ENCODE data around the gene DEF6.

Gene DEF6

GRCh38 chr6:35297601-35298481 is at the start of gene DEF6:
TSS of gene DEF6 (plus strand) at chr6:35297818. CDS start at chr6:35297857, 39 bp downstream.
- no peak for FAIRE-seq

DNA sequence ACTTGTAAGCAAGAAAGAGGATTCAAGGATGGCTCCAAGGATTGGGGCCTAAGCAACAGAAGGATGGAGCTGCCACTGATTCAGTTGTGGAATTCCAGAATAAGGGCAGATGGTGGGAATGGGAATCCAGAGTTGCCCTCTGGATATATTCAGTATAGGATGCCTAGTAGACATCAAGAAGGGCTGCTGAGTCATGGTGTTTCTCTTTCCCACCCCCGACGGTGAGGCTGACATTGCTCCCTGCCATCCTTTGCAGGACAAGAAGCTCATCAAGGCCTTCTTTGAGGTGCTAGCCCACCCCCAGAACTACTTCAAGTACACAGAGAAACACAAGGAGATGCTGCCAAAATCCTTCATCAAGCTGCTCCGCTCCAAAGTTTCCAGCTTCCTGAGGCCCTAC is 49.3 kb upstream of the DEF6 start:
- FAIRE-seq = no peak

DNA sequence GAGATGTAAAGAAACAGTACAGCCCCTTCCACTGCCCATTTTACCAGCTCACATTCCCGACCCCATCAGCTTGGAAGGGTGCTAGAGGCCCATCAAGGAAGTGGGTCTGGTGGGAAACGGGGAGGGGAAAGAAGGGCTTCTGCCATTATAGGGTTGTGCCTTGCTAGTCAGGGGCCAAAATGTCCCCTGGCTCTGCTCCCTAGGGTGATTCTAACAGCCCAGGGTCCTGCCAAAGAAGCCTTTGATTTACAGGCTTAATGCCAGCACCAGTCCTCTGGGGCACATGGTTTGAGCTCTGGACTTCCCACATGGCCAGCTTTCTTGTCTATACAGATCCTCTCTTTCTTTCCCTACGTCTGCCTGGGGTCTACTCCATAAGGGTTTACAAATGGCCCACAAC is 48.7 kb upstream of the DEF6 start:
- no peak for FAIRE-seq

- FAIRE-seq = no peak
These were observed 45.7 kb upstream of the DEF6 start for GRCh38 chr6:35251949-35252348.

- FAIRE-seq = no peak
These were observed 44.4 kb upstream of the DEF6 start for GRCh38 chr6:35253249-35253648.

GRCh38 chr6:35258336-35258735 is 39.3 kb upstream of the DEF6 start:
- no peak for FAIRE-seq

DNA sequence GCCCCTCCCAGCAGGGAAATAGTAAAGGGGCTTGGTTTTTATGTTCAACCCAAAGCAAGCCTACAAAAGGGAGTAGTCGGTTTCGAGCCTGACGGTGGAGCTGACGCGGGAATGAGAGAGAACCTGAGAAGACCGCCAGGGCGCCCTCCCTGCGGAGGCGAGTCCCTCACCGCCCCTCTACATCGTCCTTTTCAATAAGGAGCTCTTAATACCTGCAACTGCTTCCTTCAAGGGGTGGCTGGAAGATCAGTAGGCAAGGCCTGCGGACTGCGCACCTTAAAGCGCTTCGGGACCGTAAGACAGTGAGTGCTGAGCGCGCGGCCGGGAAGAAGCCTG is 38.8 kb upstream of the DEF6 start:
- FAIRE-seq = no peak

DNA sequence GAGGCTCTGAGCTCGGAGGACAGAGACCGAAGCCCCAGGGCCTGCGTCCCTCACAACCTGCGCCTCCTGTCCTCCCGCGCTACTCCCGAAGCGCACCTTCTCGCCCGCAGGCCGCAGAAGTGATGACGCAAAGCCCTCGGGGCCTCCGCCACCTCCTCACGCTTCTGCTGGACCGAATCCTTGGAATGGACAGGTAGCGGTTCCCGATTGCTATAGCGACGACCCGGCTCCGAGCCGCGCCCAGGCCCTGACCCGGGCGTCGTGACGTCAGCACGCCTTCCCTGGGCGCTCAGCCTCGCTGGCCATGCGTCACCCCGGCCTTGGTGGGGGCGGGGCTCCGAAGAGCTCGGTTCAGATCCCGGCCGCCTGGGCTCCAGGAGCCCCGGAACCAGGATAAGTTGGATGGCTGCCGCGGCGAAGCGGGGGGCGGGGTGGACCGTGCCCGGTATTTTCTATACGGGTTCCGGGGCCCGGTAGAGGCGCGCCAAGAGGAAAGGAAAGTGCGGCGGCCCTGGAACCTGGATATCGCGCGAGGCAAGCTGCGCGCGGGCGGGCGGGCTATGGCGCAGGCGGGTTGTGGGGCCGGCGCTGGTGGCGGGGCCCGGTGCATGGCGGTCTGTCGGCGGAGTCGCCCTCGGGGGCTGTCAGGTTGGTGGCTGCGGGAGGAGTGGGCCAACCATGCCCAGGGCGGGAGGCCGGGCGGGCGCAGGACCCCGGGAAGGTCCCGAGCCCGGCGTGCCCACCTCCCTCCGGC is 38.2 kb upstream of the DEF6 start, which contains the start of gene ZNF76:
Gene ZNF76 (plus strand): TSS at position 542 of the 754 bp plus-strand sequence. CDS start 21,417 bp downstream, outside the sequence.
- FAIRE-seq = peak; percentile 38

DNA sequence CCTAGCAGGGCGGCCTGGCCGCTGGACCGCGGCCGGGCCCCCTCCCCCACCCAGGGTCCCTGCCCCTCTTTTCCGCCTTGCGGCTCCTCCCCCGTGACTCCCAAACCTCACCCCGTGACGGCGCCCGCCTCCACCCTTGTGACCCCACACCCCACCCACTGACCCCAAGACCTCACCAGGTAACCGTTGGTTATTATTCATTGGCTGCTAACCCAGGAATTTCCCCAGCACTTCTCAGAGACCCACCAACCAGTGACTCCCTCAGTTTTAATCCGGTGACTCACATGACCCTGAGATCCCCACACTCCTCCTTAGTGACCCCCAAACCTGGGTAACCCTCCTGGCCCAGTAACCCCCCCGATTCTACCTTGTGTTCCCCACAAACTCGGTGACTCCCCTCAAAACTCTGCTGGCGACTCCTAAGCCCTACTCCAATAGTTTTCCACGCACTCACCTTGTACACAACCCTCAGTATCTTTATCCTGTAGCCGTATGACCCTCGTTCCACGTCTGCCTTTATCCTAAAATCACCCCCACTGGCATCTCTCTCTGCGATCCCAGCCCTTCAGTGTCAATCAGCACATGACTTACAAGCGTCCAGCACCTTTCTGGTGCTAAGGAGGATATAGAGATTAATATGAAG is 37.5 kb upstream of the DEF6 start:
- no peak for FAIRE-seq

DNA sequence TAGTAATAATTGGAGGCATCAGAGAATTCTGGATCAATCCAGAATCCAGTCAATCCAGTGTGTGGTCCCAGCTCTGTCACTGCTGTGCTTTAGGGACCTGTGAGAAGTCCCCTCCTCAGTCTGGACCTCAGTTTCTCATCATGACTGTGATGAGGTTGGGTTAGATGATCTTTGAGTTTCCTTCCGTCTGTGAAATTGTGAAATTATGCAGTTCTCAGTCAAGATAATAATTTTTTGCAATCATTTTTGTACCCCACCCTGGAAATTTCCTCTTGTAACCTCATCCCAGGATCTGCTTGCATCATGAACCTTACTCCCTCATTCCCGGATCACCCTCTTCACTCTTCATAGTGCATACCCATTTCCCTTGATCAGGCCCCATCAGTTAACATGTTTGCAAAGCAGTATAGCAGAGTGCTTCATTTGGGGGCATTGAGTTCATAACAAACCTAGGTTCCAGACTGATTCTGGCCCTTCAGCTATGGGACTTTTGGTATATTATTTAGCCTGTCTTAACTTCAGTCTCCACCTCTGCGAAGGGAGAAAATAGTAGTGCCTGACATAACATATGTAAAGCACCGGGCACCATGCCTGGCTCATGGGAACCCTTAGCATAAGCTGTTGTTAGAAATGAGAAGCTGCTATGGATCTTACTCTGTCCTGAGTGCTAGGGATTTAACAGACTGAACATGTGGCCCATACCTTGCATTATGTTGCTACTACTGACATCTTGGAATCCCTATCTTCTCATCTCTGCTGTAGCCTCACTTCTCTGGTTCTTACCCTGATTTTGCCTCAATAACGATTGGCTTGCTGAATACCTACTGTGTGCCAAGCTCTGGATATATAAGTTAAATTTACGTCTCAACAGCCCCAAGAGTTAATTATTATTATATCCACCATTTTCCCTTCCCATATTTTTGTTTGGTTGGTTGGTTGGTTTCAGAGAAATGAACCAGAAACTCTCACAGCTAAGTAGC is 36.7 kb upstream of the DEF6 start:
- FAIRE-seq = no peak

- FAIRE-seq = no peak
These were observed 35.0 kb upstream of the DEF6 start for GRCh38 chr6:35262596-35262995.

DNA sequence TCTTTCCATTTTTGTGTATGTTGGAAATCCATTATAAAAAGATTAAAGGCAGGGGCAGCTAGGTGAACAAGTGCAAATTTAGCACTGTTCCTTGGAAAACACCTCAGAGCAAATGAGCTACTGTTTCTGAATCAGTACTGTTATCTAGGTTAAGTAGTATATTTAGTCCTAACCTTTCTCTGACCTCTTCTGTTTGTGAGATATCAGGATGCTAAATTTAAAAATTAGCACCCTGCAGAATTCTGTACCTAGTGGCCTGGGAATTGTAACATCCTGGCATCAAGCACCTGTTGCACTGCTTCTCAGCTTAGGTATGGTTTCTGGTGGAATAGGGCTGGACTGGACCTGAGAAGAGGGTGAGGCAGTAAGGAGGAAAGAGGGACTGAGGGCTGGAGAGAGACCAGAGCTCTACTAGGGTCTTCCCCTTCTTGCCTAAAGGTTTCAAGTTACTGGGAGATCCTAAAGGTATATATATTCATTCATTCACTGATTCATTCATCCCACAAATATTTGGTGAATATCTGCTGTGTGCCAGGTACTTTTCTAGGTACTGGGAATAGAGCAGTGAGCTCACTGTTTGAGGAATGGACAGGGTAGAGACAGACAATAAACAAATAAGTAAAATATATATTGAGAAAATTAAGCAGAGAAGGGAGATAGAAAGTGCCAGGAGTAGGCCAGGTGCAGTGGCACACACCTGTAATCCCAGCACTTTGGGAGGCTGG is 32.9 kb upstream of the DEF6 start:
- FAIRE-seq = no peak

DNA sequence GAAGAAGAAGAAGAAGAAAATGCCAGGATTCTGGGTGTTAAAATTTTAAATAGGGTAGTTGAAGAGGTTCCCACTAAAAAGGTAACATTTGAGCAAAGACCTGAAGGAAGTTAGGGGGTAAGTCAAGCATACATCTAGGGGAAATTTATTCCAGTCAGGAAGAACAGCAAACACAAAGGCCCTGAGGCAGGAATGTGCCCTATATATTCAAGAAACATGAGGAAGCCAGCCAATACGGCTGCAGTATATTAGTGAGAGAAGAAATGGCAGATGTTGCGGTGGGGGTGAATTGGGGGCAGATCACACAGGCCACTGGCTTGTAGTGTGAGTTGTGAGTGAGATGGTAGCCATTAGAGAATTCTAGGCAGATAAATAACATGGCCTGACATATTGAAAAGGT is 32.1 kb upstream of the DEF6 start:
- no peak for FAIRE-seq

DNA sequence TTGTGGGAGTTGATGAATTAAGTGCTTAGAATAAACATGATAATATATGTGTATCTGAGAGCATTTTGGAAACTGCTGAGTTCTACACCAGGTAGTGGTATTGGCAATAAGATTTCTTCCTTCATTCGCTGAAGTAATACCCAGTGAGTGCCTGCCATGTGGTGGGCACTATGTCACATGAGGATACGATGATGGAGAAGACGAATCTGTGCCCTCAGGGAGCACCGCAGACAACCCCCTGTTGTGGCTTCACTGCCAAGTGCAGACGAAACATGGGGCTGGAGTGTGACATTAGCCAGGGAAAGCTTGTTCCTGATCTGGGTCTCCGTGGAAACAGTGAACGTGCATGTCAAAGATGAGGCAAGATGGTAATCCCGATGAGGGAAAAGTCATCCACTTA is 30.2 kb upstream of the DEF6 start:
- no peak for FAIRE-seq

DNA sequence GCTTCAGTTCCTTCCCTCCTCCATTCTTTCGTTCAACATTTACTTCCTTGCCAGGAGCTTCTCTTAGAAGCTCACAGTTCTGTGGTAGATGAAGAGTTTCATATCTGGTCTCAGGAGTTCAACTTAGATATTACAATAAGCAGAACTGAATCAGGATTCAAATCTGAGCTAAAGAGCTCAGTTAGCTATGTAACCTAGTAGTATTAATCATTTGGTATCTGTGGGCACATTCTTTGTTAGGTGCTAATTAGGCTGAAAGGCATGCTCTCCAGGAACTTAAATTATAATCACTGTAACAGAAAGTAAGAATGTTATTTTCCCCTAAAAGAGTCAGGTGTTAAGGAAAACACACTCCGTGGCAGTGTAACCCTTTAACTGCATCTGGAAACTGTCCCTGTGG is 29.7 kb upstream of the DEF6 start:
- FAIRE-seq = no peak

- no peak for FAIRE-seq
These were observed 25.6 kb upstream of the DEF6 start for GRCh38 chr6:35272005-35272404.

DNA sequence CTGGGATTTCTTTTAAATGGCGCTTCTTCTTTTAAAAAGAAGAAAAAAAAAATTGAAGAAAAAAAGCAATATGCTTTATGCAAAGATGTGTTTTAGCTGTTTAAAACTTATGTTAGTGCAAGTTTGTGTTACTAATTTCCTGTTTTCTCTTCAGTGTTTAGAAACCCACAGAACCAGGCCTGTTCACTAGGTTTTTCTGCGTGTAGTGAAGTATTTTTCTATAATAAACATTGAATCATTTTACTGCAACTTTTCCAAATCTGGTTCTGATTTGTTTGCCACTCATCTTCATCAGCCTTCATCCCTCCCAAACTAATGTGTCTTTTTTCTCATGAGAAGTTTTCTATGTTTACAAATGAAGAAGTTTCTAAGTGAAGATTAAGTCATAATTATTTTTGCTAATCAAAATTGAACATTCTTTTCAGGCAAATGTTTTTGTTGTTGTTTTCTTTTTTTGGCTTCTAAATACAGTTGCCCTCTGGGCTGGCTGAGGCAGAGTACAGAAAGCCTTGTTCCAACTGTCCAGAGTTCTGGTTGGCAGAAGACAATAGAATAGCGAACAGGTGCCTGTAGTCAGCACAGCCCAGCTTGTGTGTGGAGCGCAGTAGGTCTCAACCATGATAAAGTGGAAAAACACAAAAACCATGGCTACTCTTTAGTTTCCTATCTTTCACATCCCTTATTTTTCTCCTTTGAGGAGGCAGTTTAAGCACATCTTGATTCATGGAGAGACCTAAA is 23.6 kb upstream of the DEF6 start:
- no peak for FAIRE-seq

- FAIRE-seq = no peak
These were observed 21.8 kb upstream of the DEF6 start for GRCh38 chr6:35275744-35276260.

DNA sequence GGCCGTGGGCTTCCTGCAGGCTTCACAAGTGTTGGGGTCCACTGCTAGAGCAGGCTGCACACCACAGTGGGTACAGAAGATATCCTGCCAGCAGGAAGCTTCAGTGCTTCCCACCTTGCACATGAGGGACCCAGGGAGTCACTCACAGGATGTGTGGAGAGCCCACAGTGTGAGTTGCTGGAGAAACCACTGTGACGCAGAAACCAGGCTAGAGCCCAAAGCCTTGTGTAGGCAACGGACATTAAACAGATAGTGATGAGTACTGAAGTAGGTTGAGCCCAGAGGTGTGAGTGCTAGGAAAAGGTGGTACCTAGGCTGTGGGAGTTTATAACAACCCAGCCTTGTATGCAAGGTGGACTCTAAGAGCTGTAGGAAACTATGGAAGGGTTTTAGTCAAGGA is 18.9 kb upstream of the DEF6 start:
- no peak for FAIRE-seq

DNA sequence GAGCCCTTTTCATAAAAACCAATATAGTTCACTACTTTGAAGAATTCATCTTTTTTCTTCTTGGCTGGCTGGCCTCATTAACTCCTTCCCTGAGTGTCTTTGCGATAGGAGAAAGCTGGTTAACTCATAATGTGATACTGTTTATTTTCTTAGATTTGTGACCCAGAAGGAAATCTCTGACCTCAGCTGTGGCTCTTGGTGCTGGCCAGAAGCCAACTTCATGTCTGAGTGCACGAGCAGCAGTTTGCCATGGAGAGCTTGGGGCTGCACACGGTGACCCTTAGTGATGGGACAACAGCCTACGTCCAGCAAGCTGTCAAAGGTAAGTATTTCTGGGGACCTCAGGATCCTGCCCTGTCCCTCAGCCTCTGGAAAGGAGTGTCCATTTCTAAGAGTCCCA is 16.7 kb upstream of the DEF6 start:
- no peak for FAIRE-seq

DNA sequence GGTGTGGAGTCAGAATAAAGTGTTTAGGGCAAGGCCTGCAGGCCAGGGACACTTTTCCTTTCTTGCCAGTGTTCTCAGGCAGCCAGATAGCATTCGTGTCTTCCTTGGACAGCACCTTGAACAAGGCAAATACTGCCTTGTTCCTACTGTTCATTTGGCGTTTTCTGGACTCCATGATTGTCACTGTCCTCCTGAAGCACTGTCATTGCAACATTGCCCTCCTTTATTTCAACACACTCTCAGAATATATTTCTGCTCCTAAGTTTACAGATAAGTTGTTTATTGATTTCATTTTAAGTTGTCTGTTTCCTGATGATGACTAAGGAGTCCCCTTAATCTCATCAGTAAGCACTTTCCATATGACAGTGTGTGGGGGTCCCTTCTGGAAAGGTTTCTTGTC is 15.1 kb upstream of the DEF6 start:
- no peak for FAIRE-seq
